GM21737 (cell line): ENCODE results near the gene TRPM3.
"Not testable (repeated sequence)": the region's sequence is repeated elsewhere in the genome, so short reads cannot be mapped to it uniquely, and the experiment has no call there.

ENCODE experiments used
- ATAC-seq: cut with Tn5 transposase; IDR thresholded peaks from one replicate; pipeline ENCODE4 v1.9.1; 2021; ENCODE audit warnings: mild to moderate bottlenecking, moderate library complexity; ENCODE audit not compliant: unreplicated experiment

The TRPM3 gene

GRCh38 chr9:70778568-70778967, 342.9 kb downstream of the TRPM3 start:
- no peak for ATAC-seq

DNA sequence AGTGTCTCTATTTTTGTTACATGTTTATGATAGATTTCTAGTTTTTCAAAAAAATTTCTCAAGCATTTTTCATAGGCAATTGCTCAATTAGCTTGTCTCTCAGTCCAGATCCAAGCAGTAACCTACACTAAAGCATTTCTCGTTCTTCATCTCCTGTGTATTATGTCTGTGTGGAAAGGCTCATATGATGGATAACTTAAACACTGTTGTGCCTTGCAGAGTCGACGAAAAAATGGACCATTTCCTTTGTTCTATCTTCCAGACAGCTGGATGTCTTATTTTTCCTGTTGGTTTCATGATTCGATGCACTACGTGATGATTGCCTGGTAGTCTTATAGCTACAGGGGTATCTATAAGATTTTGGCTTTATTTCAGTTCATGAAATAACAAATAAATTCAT, 347.8 kb downstream of the TRPM3 start:
- ATAC-seq, result no peak

- ATAC-seq, result no peak
Measured at GRCh38 chr9:70772601-70773000, 348.8 kb downstream of the TRPM3 start.

GRCh38 chr9:70765946-70766345, 355.5 kb downstream of the TRPM3 start:
- no peak for ATAC-seq

GRCh38 chr9:70761139-70761670, 360.2 kb downstream of the TRPM3 start:
- no peak for ATAC-seq

GRCh38 chr9:70760228-70760627, 361.2 kb downstream of the TRPM3 start:
- no peak for ATAC-seq

DNA sequence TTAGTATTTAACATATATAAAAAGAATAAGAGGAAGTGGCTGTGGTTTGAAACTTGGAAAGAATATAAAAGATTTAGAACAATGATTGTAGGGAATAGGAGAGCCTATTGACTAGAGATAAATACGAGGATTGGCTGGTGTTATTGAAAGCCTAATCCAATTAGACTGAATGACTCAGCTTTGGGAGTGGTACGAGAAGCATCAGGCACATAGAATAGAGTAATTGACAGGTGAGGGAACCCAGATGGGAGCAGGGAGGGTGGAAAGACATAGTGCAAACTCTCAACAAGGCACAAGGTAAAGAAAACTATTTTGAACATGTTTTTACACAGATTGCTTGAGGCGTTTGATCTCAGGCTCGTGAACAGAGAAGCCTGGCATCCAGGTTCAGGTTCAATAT, 368.1 kb downstream of the TRPM3 start:
- no peak for ATAC-seq

DNA sequence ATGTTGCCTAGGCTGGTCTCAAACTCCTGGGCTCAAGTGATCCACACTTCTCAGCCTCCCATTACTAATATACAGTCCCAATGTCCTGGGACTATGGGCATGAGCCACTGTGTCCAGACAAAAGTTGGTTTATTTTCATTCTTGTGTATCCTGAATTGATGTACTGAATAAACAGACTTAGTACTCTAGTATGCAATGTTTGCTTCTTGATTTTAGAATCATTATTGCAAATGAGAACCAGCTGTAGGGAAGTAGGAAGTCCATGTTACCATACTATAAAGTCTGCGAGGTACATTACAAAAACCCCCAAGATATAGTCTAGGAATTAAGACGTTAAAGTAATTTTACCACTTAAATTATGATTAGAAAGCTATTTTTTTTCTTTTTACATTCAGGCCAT, 372.4 kb downstream of the TRPM3 start:
- ATAC-seq, result no peak

DNA sequence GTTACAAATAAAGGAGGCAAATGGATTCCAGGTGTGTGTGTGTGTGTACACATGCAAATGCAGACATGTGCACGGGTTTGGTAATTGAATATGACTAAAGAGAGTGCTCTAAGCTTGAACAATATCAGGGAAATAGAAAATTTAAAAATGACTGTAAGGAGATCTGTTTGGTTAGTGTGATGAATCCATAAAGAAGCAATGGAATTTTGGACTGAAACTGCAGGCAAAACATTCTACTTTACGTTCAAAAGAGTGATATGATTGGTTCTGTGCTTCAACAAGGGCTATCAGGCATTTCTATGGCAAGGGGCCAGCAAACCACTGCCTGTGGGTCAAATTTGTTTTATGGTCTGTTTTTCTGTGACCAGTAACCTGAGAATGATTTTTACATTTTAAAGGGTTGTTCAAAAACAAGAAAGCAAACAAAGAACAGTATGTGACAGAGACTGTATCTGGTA, 374.1 kb downstream of the TRPM3 start:
- no peak for ATAC-seq

DNA sequence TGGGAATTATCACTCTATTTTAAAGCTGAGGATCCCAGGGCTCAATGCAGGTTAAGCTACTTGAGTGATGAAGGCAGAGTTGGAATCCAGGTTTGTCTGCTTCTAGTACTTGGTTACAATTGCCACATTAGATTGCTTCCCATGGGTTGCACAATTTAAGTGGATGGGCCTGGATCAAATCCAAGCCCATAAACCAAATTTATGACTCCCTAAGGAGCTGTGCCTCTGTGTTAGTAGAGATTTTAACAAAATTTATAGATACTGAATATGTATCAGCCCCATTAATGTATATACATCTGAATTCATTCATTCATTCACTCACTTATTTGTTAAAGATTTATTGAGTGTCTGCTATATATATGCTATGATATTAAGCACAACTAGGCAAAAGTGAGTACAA, 374.7 kb downstream of the TRPM3 start:
- no peak for ATAC-seq

DNA sequence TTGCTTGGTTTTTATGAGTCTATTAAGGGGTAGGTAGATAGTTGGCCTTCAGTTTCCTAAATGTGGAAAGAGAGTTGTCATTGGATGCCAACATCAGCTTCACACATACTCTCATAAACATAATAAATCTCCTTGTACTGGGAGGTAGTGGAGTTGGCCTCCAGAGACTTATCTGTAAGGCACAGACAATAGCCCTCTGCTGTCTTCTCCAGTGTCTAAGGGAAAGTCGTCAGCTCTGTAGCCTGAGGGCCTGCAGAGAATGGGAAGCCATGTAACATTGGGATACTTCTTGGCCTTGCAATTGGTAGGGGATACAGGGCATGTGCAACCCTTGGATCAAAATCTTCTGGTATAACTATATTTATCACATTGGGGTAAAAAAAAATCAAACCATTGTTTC, 375.1 kb downstream of the TRPM3 start:
- ATAC-seq, result no peak

DNA sequence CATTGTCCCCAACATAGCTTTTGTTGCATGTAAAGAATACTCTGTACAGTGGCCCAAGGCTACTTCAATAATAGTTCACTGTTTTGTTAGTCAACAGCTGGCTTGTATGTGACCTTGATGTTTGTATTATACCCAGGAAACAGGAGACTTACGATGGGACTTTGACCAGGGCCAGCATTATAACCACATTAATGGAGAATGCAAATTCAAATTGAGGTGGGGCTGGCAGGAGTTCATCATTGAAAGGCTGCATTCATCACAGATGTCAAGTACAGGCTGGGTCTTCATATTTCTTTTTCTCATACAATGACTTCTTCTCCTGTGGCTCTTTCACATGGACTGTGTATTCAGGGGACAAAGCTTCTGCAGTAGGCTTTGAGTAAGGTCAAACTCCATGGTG, 396.6 kb downstream of the TRPM3 start:
- ATAC-seq, result not testable (repeated sequence)

- ATAC-seq, result not testable (repeated sequence)
Measured at GRCh38 chr9:70724025-70724424, 397.4 kb downstream of the TRPM3 start.

- ATAC-seq, result not testable (repeated sequence)
Measured at GRCh38 chr9:70706797-70707196, 414.6 kb downstream of the TRPM3 start.

DNA sequence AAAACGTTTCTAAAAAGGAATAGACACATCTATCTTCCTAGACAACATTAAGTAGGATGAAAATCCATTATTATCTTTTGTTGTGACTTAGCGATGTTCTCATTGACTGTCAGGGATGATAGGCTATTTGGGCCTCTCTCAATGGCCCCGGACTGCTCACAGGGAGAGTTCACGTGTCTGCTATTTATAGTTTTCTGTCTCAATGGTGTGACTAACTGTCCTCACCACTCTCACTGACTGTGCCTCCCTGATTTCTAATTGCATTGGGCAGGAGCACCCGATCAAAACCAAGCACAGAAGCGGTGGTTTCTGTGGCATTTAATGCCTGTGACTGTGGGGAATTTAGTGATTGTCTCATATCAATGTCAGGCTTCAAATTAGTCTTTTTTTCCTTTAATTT, 420.3 kb downstream of the TRPM3 start:
- no peak for ATAC-seq

GRCh38 chr9:70696694-70697335, 424.6 kb downstream of the TRPM3 start:
- ATAC-seq, result no peak

DNA sequence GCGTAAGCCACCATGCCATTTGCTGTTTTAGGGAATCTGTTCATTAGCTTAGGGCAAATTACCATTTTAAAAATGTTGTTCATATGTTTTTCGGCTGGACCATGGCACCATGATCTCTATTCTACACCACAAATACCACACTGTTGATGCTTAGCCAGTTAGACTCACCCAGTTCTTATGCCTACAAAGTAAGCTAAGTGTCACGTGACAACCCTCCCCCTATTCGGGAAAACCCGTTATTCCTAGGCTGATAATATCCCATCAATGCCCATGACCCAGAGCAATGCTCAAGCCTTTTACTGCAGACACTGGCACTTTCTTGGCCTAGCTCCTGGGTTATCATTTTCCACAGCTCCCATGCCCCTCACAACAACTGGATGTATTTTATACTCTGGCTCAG, 426.7 kb downstream of the TRPM3 start:
- no peak for ATAC-seq

GRCh38 chr9:70693186-70693585, 428.2 kb downstream of the TRPM3 start:
- ATAC-seq, result no peak

GRCh38 chr9:70692431-70692830, 429.0 kb downstream of the TRPM3 start:
- no peak for ATAC-seq

DNA sequence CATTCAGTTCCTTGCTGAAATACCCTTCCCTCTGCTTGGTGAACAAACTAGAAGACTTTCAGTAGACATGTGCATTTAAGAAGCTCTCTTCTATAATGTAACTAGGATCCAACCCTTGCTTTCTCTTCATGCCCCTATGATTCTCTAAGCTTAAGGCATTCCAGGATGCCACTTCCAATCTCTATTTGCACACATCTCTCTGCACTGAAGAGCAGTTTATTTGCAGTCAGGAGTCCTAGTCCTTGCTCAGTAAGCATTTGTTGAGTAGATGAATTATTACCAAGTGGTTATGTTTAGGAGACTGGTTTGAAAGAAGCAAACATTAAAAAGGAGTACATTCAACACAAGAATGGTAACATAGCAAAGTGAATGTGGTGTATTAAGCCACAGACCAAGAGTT, 432.7 kb downstream of the TRPM3 start:
- ATAC-seq, result no peak

DNA sequence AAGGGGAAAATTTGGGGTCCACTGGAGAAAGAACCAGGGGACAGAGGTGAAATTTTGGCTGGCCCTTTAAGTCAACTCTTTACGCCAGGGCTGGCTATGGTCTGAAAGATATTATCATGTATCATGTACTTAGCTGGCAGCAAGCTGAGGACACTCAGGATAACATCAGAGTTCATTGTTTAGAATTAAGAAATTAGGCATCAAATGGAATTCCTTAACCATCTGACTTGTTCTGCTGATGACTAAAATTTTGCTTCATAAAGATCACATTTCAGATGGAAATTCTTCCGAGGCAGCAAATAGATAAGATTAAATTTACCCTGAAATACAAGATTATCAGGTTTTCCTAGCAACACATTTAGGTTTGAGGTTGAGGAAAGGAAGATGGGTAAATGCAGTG, 437.6 kb downstream of the TRPM3 start:
- no peak for ATAC-seq

GRCh38 chr9:70682298-70682697, 439.1 kb downstream of the TRPM3 start:
- no peak for ATAC-seq

- no peak for ATAC-seq
Measured at GRCh38 chr9:70679845-70680244, 441.6 kb downstream of the TRPM3 start.
